Endothelial cell (in vitro differentiated cells): ENCODE measurements around the gene PNCK. TPM values are rescaled to one million over a fixed set of nuclear protein-coding genes. Genes with fewer than 3 reads are reported as not detected.

Source experiments
- DNase-seq: peaks from one replicate; pipeline ENCODE4 v3.0.0; 2021; ENCODE audit warnings: low spot score
- H3K27ac Mint-ChIP-seq: one replicate; pipeline ENCODE4 v1.8.0; 2021; ENCODE audit warnings: mixed read lengths, inconsistent platforms; ENCODE audit not compliant: unreplicated experiment
- H3K27me3 Mint-ChIP-seq: one replicate; pipeline ENCODE4 v1.8.0; 2021; ENCODE audit warnings: mild to moderate bottlenecking, moderate library complexity, mixed read lengths, inconsistent platforms; ENCODE audit not compliant: unreplicated experiment
- H3K36me3 Mint-ChIP-seq: one replicate; pipeline ENCODE4 v1.8.0; 2021; ENCODE audit warnings: mild to moderate bottlenecking, low read depth, mixed read lengths, inconsistent platforms; ENCODE audit not compliant: unreplicated experiment
- H3K4me1 Mint-ChIP-seq: one replicate; pipeline ENCODE4 v1.8.0; 2021; ENCODE audit warnings: mild to moderate bottlenecking, mixed read lengths, inconsistent platforms; ENCODE audit not compliant: unreplicated experiment
- H3K4me3 Mint-ChIP-seq: one replicate; pipeline ENCODE4 v1.8.0; 2021; ENCODE audit warnings: mild to moderate bottlenecking, mixed read lengths, inconsistent platforms; ENCODE audit not compliant: unreplicated experiment
- H3K9me3 Mint-ChIP-seq: one replicate; pipeline ENCODE4 v1.8.0; 2021; ENCODE audit warnings: mixed read lengths, inconsistent platforms; ENCODE audit not compliant: unreplicated experiment
- CTCF ChIP-seq: fragments of 200-600 bp; sonication (generic); IDR thresholded peaks from one replicate; pipeline ENCODE4 v1.5.0; 2021; ENCODE audit warnings: antibody characterized with exemption; ENCODE audit not compliant: unreplicated experiment
- total RNA-seq: library from RNA; stranded (reverse); fragmentation: NEBNext Ultra II Directional; extraction: Animal tissue kit (Norgen Biotek cat#: 25700); gene quantifications from one replicate; pipeline ENCODE4 v1.2.1, GENCODE V29; 2021; ENCODE audit not compliant: unreplicated experiment

The PNCK gene
- total RNA-seq, 1 donor from 2014 or later = 0.41 TPM

- DNase-seq = peak; percentile 41
- no peaks in the 10 kb centered on the region for H3K36me3 Mint-ChIP-seq
- TF ChIP-seq CTCF = no peak
- no peaks in the 10 kb centered on the region for H3K9me3 Mint-ChIP-seq
- peaks cover 1% of the 10 kb centered on the region for H3K27me3 Mint-ChIP-seq
- H3K4me1 Mint-ChIP-seq = peaks cover 2% of the 10 kb centered on the region
- no peak overlapping the region for H3K27ac Mint-ChIP-seq
- H3K4me3 Mint-ChIP-seq = no peak overlapping the region
These were observed 16.2 kb upstream of the PNCK start for GRCh38 chrX:153689654-153690465.

DNA sequence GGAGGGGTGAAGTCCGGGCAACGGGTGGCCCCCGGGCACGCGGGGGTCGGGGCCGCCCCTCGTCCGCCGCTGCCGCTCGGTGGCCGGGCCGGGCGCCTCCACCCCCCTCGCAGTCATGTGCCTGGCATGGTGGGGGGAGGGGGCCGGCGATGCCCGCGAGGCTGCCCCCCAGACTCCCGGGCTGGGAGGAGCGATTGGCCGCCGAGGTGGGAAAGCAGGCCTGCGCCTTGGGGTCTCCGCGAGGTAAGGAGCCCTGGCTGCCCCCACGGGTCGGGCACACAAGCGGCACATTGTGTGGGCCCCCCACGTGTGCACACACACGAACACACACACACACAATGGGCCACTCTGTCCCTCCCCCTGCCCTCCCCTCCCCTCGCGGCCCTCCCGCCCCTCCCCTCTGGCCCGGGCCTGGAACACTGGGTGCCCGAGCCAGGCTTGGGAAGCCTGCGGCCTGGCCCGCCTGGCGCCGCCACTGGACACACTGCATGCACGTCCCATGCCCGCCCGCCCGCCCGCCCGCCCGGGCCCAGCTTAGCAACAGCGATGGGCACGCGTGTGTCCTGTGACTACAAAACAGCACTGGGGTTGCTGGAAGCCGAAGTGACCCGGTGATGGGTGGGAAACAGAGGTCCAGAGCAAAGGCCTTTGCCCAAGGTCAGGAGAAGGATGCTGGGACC, 15.4 kb upstream of the PNCK start:
- TF ChIP-seq CTCF = no peak
- Mint-ChIP-seq H3K9me3 (no peaks in the 10 kb centered on the region), H3K4me3 (no peak overlapping the region), H3K36me3 (no peaks in the 10 kb centered on the region), H3K4me1 (peaks cover 2% of the 10 kb centered on the region), H3K27ac (no peak overlapping the region), H3K27me3 (peaks cover 1% of the 10 kb centered on the region)
- DNase-seq = no peak

GRCh38 chrX:153688506-153688905, 14.9 kb upstream of the PNCK start:
- no peaks in the 10 kb centered on the region for H3K36me3 Mint-ChIP-seq
- TF ChIP-seq CTCF = no peak
- no peaks in the 10 kb centered on the region for H3K9me3 Mint-ChIP-seq
- H3K27ac Mint-ChIP-seq = no peak overlapping the region
- no peak for DNase-seq
- no peak overlapping the region for H3K4me3 Mint-ChIP-seq
- peaks cover 1% of the 10 kb centered on the region for H3K27me3 Mint-ChIP-seq
- H3K4me1 Mint-ChIP-seq = peaks cover 2% of the 10 kb centered on the region

DNA sequence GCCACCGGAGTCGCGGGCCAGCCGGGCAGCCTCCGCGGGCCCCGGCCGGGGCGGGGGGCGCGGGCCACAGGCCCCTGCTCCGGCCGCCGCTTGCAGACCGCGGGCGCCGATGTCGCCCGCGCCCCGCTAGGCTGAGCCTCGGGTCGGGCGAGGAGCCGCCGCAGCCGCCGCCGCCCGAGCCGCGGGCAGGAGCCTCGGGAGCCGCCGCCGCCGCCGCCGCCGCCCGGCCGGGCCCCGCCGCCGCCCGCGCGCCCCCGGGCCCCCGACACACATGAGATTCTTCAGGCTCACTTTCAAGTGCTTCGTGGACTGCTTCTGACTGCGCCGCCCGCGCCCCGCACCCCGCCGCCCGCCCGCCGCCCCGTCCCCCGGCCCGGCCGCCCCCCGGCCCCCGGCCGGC, 14.5 kb upstream of the PNCK start:
- TF ChIP-seq CTCF = no peak
- no peak overlapping the region for H3K27ac Mint-ChIP-seq
- H3K9me3 Mint-ChIP-seq = no peaks in the 10 kb centered on the region
- no peak overlapping the region for H3K4me3 Mint-ChIP-seq
- no peak for DNase-seq
- H3K4me1 Mint-ChIP-seq = peaks cover 2% of the 10 kb centered on the region
- H3K27me3 Mint-ChIP-seq = peaks cover 1% of the 10 kb centered on the region
- no peaks in the 10 kb centered on the region for H3K36me3 Mint-ChIP-seq
